Neural cell (in vitro differentiated cells): ENCODE results near the gene NTMT1. TPM values are rescaled to one million over a fixed set of nuclear protein-coding genes. Genes with fewer than 3 reads are reported as not detected.

Experiments
- H2AFZ ChIP-seq: fragments of 200-600, 300-800 bp; sonication (generic), shearing (Covaris generic); 2 replicates; pipeline ENCODE4 v1.6.0; 2014; ENCODE audit warnings: low read depth, mild to moderate bottlenecking, antibody characterized with exemption, low read length, moderate library complexity
- H3F3A ChIP-seq: fragments of 200-600 bp; shearing (Covaris generic); 2 replicates; pipeline ENCODE4 v1.6.1; 2016; ENCODE audit warnings: mild to moderate bottlenecking, moderate library complexity, mixed read lengths, antibody characterized with exemption, low read length; ENCODE audit not compliant: insufficient read depth, poor library complexity, severe bottlenecking
- H3K27ac ChIP-seq: fragments of 200-600, 300-800 bp; sonication (generic), shearing (Covaris generic); 2 replicates; pipeline ENCODE4 v1.5.1; 2014; ENCODE audit warnings: mild to moderate bottlenecking, low read length, moderate library complexity
- H3K27me3 ChIP-seq: fragments of 300-800, 200-600 bp; sonication (generic), shearing (Covaris generic); 2 replicates; pipeline ENCODE4 v1.6.0; 2014; ENCODE audit warnings: mild to moderate bottlenecking, low read depth, low read length, moderate library complexity; ENCODE audit not compliant: insufficient read depth
- H3K36me3 ChIP-seq: fragments of 300-800, 200-600 bp; sonication (generic), shearing (Covaris generic); 2 replicates; pipeline ENCODE4 v1.5.1; 2014; ENCODE audit warnings: mild to moderate bottlenecking, antibody characterized with exemption, low read length, moderate library complexity; ENCODE audit not compliant: insufficient read depth
- H3K4me2 ChIP-seq: fragments of 300-800, 200-600 bp; sonication (generic), shearing (Covaris generic); 2 replicates; pipeline ENCODE4 v1.6.0; 2014; ENCODE audit warnings: mild to moderate bottlenecking, low read length
- H3K4me3 ChIP-seq: fragments of 300-800, 200-600 bp; sonication (generic), shearing (Covaris generic); 2 replicates; pipeline ENCODE4 v1.5.1; 2014; ENCODE audit warnings: mild to moderate bottlenecking, low read length, moderate library complexity
- H3K79me2 ChIP-seq: fragments of 200-600 bp; shearing (Covaris generic); replicated peaks from 2 replicates; pipeline ENCODE4 v1.6.0; 2014; ENCODE audit warnings: mild to moderate bottlenecking, low read length, moderate library complexity; ENCODE audit not compliant: insufficient read depth
- H3K9ac ChIP-seq: fragments of 300-800, 200-600 bp; sonication (generic), shearing (Covaris generic); 2 replicates; pipeline ENCODE4 v1.6.1; 2016; ENCODE audit warnings: mild to moderate bottlenecking, low read length, mixed read lengths
- H3K9me2 ChIP-seq: fragments of 200-600 bp; shearing (Covaris generic); 2 replicates; pipeline ENCODE4 v1.6.1; 2016; ENCODE audit warnings: mild to moderate bottlenecking, low read length, mixed read lengths; ENCODE audit not compliant: insufficient read depth
- H3K9me3 ChIP-seq: fragments of 200-600, 300-800 bp; sonication (generic), shearing (Covaris generic); 2 replicates; pipeline ENCODE4 v1.6.1; 2016; ENCODE audit warnings: mild to moderate bottlenecking, mixed run types, low read length, moderate library complexity, mixed read lengths
- H4K20me1 ChIP-seq: fragments of 200-600 bp; shearing (Covaris generic); 2 replicates; pipeline ENCODE4 v1.6.1; 2016; ENCODE audit warnings: mild to moderate bottlenecking, mixed run types; ENCODE audit not compliant: insufficient read depth
- EP300 ChIP-seq: fragments of 450-650 bp; conservative IDR thresholded peaks from 2 replicates; pipeline ENCODE4 v1.6.1; 2014; ENCODE audit warnings: antibody characterized with exemption, mild to moderate bottlenecking, moderate library complexity; ENCODE audit not compliant: poor library complexity, severe bottlenecking
- EZH2 ChIP-seq: fragments of 200-600, 300-800 bp; shearing (Covaris generic), sonication (generic); IDR thresholded peaks from 2 replicates; pipeline ENCODE4 v1.6.1; 2014; ENCODE audit warnings: antibody characterized with exemption, low read length, borderline replicate concordance, mild to moderate bottlenecking; ENCODE audit not compliant: insufficient read depth, poor library complexity, severe bottlenecking
- MXI1 ChIP-seq: fragments of 450-650 bp; conservative IDR thresholded peaks from 2 replicates; pipeline ENCODE4 v1.6.1; 2014; ENCODE audit warnings: antibody characterized with exemption, mild to moderate bottlenecking; ENCODE audit not compliant: poor library complexity, severe bottlenecking
- POLR2AphosphoS5 ChIP-seq: IDR thresholded peaks from 2 replicates; pipeline ENCODE4 v1.6.1; 2012
- RAD21 ChIP-seq: fragments of 450-650 bp; conservative IDR thresholded peaks from 2 replicates; pipeline ENCODE4 v1.6.1; 2014; ENCODE audit warnings: antibody characterized with exemption, mild to moderate bottlenecking, moderate library complexity
- REST ChIP-seq: IDR thresholded peaks from 2 replicates; pipeline ENCODE4 v1.6.1; 2012; ENCODE audit warnings: borderline replicate concordance
- SMC3 ChIP-seq: fragments of 450-650 bp; conservative IDR thresholded peaks from 2 replicates; pipeline ENCODE4 v1.6.1; 2014; ENCODE audit warnings: antibody characterized with exemption, mild to moderate bottlenecking, moderate library complexity; ENCODE audit not compliant: poor library complexity
- TAF1 ChIP-seq: IDR thresholded peaks from 2 replicates; pipeline ENCODE4 v1.6.1; 2012; ENCODE audit warnings: low read depth
- polyA plus RNA-seq: library from polyadenylated mRNA; depleted of rRNA; stranded (reverse); fragments of >200 nt; gene quantifications from 2 replicates; pipeline ENCODE4 v1.2.3, GENCODE V29; 2014
- TF ChIP-seq, protein P1 (sequence below): fragments of 450-650 bp; IDR thresholded peaks from 2 replicates; pipeline ENCODE4 v1.5.1; 2014; ENCODE audit warnings: antibody characterized with exemption, mild to moderate bottlenecking, moderate library complexity; ENCODE audit not compliant: poor library complexity, severe bottlenecking

Gene NTMT1
- polyA plus RNA-seq, 1 donor from 2014 or later = 35.9 TPM

GRCh38 chr9:129628709-129629108, 2.7 kb downstream of the NTMT1 start:
- Histone ChIP-seq H3K4me2 (no peak overlapping the region), H3K27me3 (no peaks in the 10 kb centered on the region), H3K9me3 (no peaks in the 10 kb centered on the region), H3K79me2 (peaks cover 65% of the 10 kb centered on the region), H3K36me3 (no peaks in the 10 kb centered on the region), H3K4me3 (peak overlapping the region; percentile 95), H3K27ac (no peak overlapping the region), H3K9me2 (no peaks in the 10 kb centered on the region), H3F3A (no peaks in the 10 kb centered on the region), H4K20me1 (peaks cover 13% of the 10 kb centered on the region), H3K9ac (no peak overlapping the region), H2AFZ (no peak overlapping the region)
- no peak for TF ChIP-seq POLR2AphosphoS5
- no peak for TF ChIP-seq MXI1
- TF ChIP-seq TAF1 = no peak

- no peaks in the 10 kb centered on the region for H3K36me3 ChIP-seq
- no peaks in the 10 kb centered on the region for H3K9me2 ChIP-seq
- H3F3A ChIP-seq = no peaks in the 10 kb centered on the region
- no peak overlapping the region for H3K27ac ChIP-seq
- no peaks in the 10 kb centered on the region for H3K27me3 ChIP-seq
- no peak overlapping the region for H2AFZ ChIP-seq
- H4K20me1 ChIP-seq = peaks cover 13% of the 10 kb centered on the region
- H3K9ac ChIP-seq = no peak overlapping the region
- no peak for TF ChIP-seq EZH2
- TF ChIP-seq EP300 = no peak
- no peak for TF ChIP-seq REST
- TF ChIP-seq POLR2AphosphoS5 = no peak
- TF ChIP-seq, protein P1, sequence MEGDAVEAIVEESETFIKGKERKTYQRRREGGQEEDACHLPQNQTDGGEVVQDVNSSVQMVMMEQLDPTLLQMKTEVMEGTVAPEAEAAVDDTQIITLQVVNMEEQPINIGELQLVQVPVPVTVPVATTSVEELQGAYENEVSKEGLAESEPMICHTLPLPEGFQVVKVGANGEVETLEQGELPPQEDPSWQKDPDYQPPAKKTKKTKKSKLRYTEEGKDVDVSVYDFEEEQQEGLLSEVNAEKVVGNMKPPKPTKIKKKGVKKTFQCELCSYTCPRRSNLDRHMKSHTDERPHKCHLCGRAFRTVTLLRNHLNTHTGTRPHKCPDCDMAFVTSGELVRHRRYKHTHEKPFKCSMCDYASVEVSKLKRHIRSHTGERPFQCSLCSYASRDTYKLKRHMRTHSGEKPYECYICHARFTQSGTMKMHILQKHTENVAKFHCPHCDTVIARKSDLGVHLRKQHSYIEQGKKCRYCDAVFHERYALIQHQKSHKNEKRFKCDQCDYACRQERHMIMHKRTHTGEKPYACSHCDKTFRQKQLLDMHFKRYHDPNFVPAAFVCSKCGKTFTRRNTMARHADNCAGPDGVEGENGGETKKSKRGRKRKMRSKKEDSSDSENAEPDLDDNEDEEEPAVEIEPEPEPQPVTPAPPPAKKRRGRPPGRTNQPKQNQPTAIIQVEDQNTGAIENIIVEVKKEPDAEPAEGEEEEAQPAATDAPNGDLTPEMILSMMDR = no peak
- TF ChIP-seq SMC3 = no peak
- TF ChIP-seq RAD21 = no peak
- TF ChIP-seq TAF1 = no peak
- TF ChIP-seq MXI1 = no peak
- no peaks in the 10 kb centered on the region for H3K9me3 ChIP-seq
- no peak overlapping the region for H3K4me2 ChIP-seq
- H3K4me3 ChIP-seq = no peak overlapping the region
- peaks cover 65% of the 10 kb centered on the region for H3K79me2 ChIP-seq
These were observed 3.4 kb downstream of the NTMT1 start for GRCh38 chr9:129629251-129629820.
